ENCODE data around the gene DNAJC15. TPM values are rescaled to one million over a fixed set of nuclear protein-coding genes. Genes with fewer than 3 reads are reported as not detected.
A peak's percentile ranks its signal among the peaks of the same experiment; 100 is the strongest.

Gene DNAJC15
- polyA plus RNA-seq, 1 donor: 20.4 TPM

GRCh38 chr13:43083750-43084149 is 60.4 kb downstream of the DNAJC15 start:
- DNase-seq (ENCODE audit: low read depth): no peak

GRCh38 chr13:43085545-43085944 is 62.2 kb downstream of the DNAJC15 start:
- DNase-seq (ENCODE audit: low read depth): peak; percentile 24

- DNase-seq (ENCODE audit: low read depth): no peak
These were observed 62.8 kb downstream of the DNAJC15 start for GRCh38 chr13:43086181-43086580.

GRCh38 chr13:43088093-43088511 is 64.7 kb downstream of the DNAJC15 start:
- DNase-seq (ENCODE audit: low read depth): no peak

GRCh38 chr13:43089912-43090498 is 66.6 kb downstream of the DNAJC15 start:
- no peak for DNase-seq (ENCODE audit: low read depth)

GRCh38 chr13:43094901-43095300 is 71.5 kb downstream of the DNAJC15 start:
- no peak for DNase-seq (ENCODE audit: low read depth)

GRCh38 chr13:43095771-43096719 is 72.7 kb downstream of the DNAJC15 start:
- no peak for DNase-seq (ENCODE audit: low read depth)

- no peak for DNase-seq (ENCODE audit: low read depth)
These were observed 77.3 kb downstream of the DNAJC15 start for GRCh38 chr13:43100667-43101066.

GRCh38 chr13:43102304-43102703 is 78.9 kb downstream of the DNAJC15 start:
- no peak for DNase-seq (ENCODE audit: low read depth)

GRCh38 chr13:43107780-43108179 is 84.4 kb downstream of the DNAJC15 start:
- no peak for DNase-seq (ENCODE audit: low read depth)

GRCh38 chr13:43110036-43110435 is 86.7 kb downstream of the DNAJC15 start:
- no peak for DNase-seq (ENCODE audit: low read depth)

- DNase-seq (ENCODE audit: low read depth): no peak
These were observed 87.3 kb downstream of the DNAJC15 start for GRCh38 chr13:43110658-43111057.

GRCh38 chr13:43111559-43112400 is 88.4 kb downstream of the DNAJC15 start:
- no peak for DNase-seq (ENCODE audit: low read depth)

GRCh38 chr13:43113603-43114002 is 90.2 kb downstream of the DNAJC15 start:
- no peak for DNase-seq (ENCODE audit: low read depth)

GRCh38 chr13:43114504-43114903 is 91.1 kb downstream of the DNAJC15 start:
- no peak for DNase-seq (ENCODE audit: low read depth)

GRCh38 chr13:43115141-43115540 is 91.8 kb downstream of the DNAJC15 start:
- DNase-seq (ENCODE audit: low read depth): no peak

GRCh38 chr13:43116242-43116641 is 92.9 kb downstream of the DNAJC15 start:
- no peak for DNase-seq (ENCODE audit: low read depth)

GRCh38 chr13:43118521-43118920 is 95.1 kb downstream of the DNAJC15 start:
- no peak for DNase-seq (ENCODE audit: low read depth)

GRCh38 chr13:43119206-43119605 is 95.8 kb downstream of the DNAJC15 start:
- no peak for DNase-seq (ENCODE audit: low read depth)

- DNase-seq (ENCODE audit: low read depth): no peak
These were observed 99.4 kb downstream of the DNAJC15 start for GRCh38 chr13:43122791-43123190.

- DNase-seq (ENCODE audit: low read depth): no peak
These were observed 100.5 kb downstream of the DNAJC15 start for GRCh38 chr13:43123856-43124255.

GRCh38 chr13:43124490-43124889 is 101.1 kb downstream of the DNAJC15 start:
- no peak for DNase-seq (ENCODE audit: low read depth)
